Activated CD4-positive, alpha-beta T cell treated with anti-CD3 and anti-CD28 coated beads, Interleukin-2, amount 50 U/mL, for 24 hours (primary cell): Measurements from ENCODE around the gene HORMAD2.
A peak's percentile ranks its signal among the peaks of the same experiment; 100 is the strongest.

Experiments
- DNase-seq, 2 donors: peaks; one replicate each; pipeline ENCODE4 v3.0.0-alpha.2; 2020; ENCODE audit warnings: low read depth in 1 of 2, low spot score in 1 of 2

HORMAD2 gene

GRCh38 chr22:30159561-30160353 lies 79.5 kb downstream of the HORMAD2 start:
- no peak for DNase-seq

GRCh38 chr22:30161051-30161469 lies 80.8 kb downstream of the HORMAD2 start:
- DNase-seq, result no peak

- no peak for DNase-seq
Observed at GRCh38 chr22:30167296-30167695, 87.0 kb downstream of the HORMAD2 start.

GRCh38 chr22:30167734-30168133 lies 87.5 kb downstream of the HORMAD2 start:
- no peak for DNase-seq

GRCh38 chr22:30169002-30169401 lies 88.7 kb downstream of the HORMAD2 start:
- DNase-seq, result no peak

GRCh38 chr22:30170129-30170528 lies 89.9 kb downstream of the HORMAD2 start:
- DNase-seq, result no peak

- DNase-seq, result no peak
Observed at GRCh38 chr22:30171008-30171407, 90.7 kb downstream of the HORMAD2 start.

GRCh38 chr22:30175690-30176288 lies 95.5 kb downstream of the HORMAD2 start:
- DNase-seq, result no peak

GRCh38 chr22:30176431-30176830 lies 96.2 kb downstream of the HORMAD2 start:
- DNase-seq, result no peak

GRCh38 chr22:30178181-30179126 lies 98.2 kb downstream of the HORMAD2 start:
- DNase-seq, result peak in 1 of 2 donors; percentile 66

- DNase-seq, result no peak
Observed at GRCh38 chr22:30180616-30181015, 100.4 kb downstream of the HORMAD2 start.

GRCh38 chr22:30181459-30182349 lies 101.4 kb downstream of the HORMAD2 start:
- DNase-seq, result no peak

- DNase-seq, result no peak
Observed at GRCh38 chr22:30182350-30182745, 102.1 kb downstream of the HORMAD2 start.

GRCh38 chr22:30182815-30183214 lies 102.6 kb downstream of the HORMAD2 start:
- DNase-seq, result no peak

GRCh38 chr22:30183271-30183670 lies 103.0 kb downstream of the HORMAD2 start:
- no peak for DNase-seq

GRCh38 chr22:30183861-30184278 lies 103.6 kb downstream of the HORMAD2 start:
- no peak for DNase-seq

GRCh38 chr22:30185129-30185528 lies 104.9 kb downstream of the HORMAD2 start:
- DNase-seq, result no peak

GRCh38 chr22:30185549-30185948 lies 105.3 kb downstream of the HORMAD2 start:
- no peak for DNase-seq

- DNase-seq, result no peak
Observed at GRCh38 chr22:30186041-30186440, 105.8 kb downstream of the HORMAD2 start.

GRCh38 chr22:30186510-30186909 lies 106.2 kb downstream of the HORMAD2 start:
- DNase-seq, result no peak

- DNase-seq, result no peak
Observed at GRCh38 chr22:30187094-30187493, 106.8 kb downstream of the HORMAD2 start.
